MM.1S (cell line): ENCODE results near the gene ENGASE.
A peak's percentile ranks its signal among the peaks of the same experiment; 100 is the strongest.

Experiments
- DNase-seq: peaks from one replicate; pipeline ENCODE4 v3.0.0-alpha.2; 2015
- H2AFZ ChIP-seq: fragments of 300-600 bp; sonication (generic); 2 replicates; pipeline ENCODE4 v1.6.0; 2016; ENCODE audit warnings: antibody characterized with exemption, low read length
- H3F3A ChIP-seq: fragments of 300-600 bp; sonication (generic); 2 replicates; pipeline ENCODE4 v1.6.1; 2016; ENCODE audit warnings: mild to moderate bottlenecking, antibody characterized with exemption, low read length, moderate library complexity, mixed read lengths; ENCODE audit not compliant: insufficient read depth
- H3K27ac ChIP-seq: fragments of 300-600 bp; sonication (generic); 2 replicates; pipeline ENCODE4 v1.5.1; 2016; ENCODE audit warnings: mild to moderate bottlenecking, low read length
- H3K27me3 ChIP-seq: fragments of 300-600 bp; sonication (generic); replicated peaks from 2 replicates; pipeline ENCODE4 v1.6.0; 2016; ENCODE audit warnings: low read length; ENCODE audit not compliant: insufficient read depth
- H3K36me3 ChIP-seq: fragments of 300-600 bp; sonication (generic); replicated peaks from 2 replicates; pipeline ENCODE4 v1.6.1; 2016; ENCODE audit warnings: mild to moderate bottlenecking, low read length, mixed read lengths; ENCODE audit not compliant: insufficient read depth
- H3K4me1 ChIP-seq: fragments of 300-600 bp; sonication (generic); 2 replicates; pipeline ENCODE4 v1.6.1; 2016; ENCODE audit warnings: low read length, mixed read lengths
- H3K4me2 ChIP-seq: fragments of 300-600 bp; sonication (generic); 2 replicates; pipeline ENCODE4 v1.6.0; 2016; ENCODE audit warnings: low read depth, low read length
- H3K4me3 ChIP-seq: fragments of 300-600 bp; sonication (generic); 2 replicates; pipeline ENCODE4 v1.5.1; 2016; ENCODE audit warnings: low read length, mixed read lengths
- H3K79me2 ChIP-seq: fragments of 300-600 bp; sonication (generic); 2 replicates; pipeline ENCODE4 v1.6.1; 2016; ENCODE audit warnings: mixed run types, low read length, mixed read lengths
- H3K9ac ChIP-seq: fragments of 300-600 bp; sonication (generic); 2 replicates; pipeline ENCODE4 v1.6.1; 2016; ENCODE audit warnings: low read length, mixed read lengths
- H3K9me2 ChIP-seq: fragments of 300-600 bp; sonication (generic); replicated peaks from 2 replicates; pipeline ENCODE4 v1.6.1; 2016; ENCODE audit warnings: mild to moderate bottlenecking, low read length, mixed read lengths; ENCODE audit not compliant: insufficient read depth
- H3K9me3 ChIP-seq: fragments of 300-600 bp; sonication (generic); replicated peaks from 2 replicates; pipeline ENCODE4 v1.6.1; 2016; ENCODE audit warnings: mild to moderate bottlenecking, low read length, mixed read lengths; ENCODE audit not compliant: insufficient read depth
- H4K20me1 ChIP-seq: fragments of 300-600 bp; sonication (generic); 2 replicates; pipeline ENCODE4 v1.6.1; 2016; ENCODE audit warnings: mild to moderate bottlenecking, low read length, moderate library complexity, mixed read lengths; ENCODE audit not compliant: insufficient read depth
- CTCF ChIP-seq: fragments of 300-600 bp; sonication (generic); IDR thresholded peaks from 2 replicates; pipeline ENCODE4 v1.5.1; 2016; ENCODE audit warnings: antibody characterized with exemption, low read length, mixed read lengths
- EZH2 ChIP-seq: fragments of 300-600 bp; sonication (generic); optimal IDR thresholded peaks from 2 replicates; pipeline ENCODE3; 2017; ENCODE audit warnings: low read depth, mild to moderate bottlenecking, antibody characterized with exemption, low read length, mixed read lengths
- EZH2phosphoT487 ChIP-seq: fragments of 300-600 bp; sonication (generic); IDR thresholded peaks from 2 replicates; pipeline ENCODE4 v1.6.1; 2018; ENCODE audit warnings: antibody characterized with exemption, low read length

The ENGASE gene

GRCh38 chr17:79027274-79027924 lies 47.2 kb upstream of the ENGASE start:
- DNase-seq: no peak
- no peak overlapping the region for H3K4me2 ChIP-seq
- no peaks in the 10 kb centered on the region for H3K9me2 ChIP-seq
- TF ChIP-seq EZH2phosphoT487 (no peak), CTCF (no peak), EZH2 (no peak)
- H2AFZ ChIP-seq: no peak overlapping the region
- no peaks in the 10 kb centered on the region for H3F3A ChIP-seq
- no peaks in the 10 kb centered on the region for H3K79me2 ChIP-seq
- H3K4me3 ChIP-seq: no peak overlapping the region
- no peaks in the 10 kb centered on the region for H4K20me1 ChIP-seq
- no peak overlapping the region for H3K27ac ChIP-seq
- no peaks in the 10 kb centered on the region for H3K36me3 ChIP-seq
- no peaks in the 10 kb centered on the region for H3K4me1 ChIP-seq
- H3K9ac ChIP-seq: no peak overlapping the region
- H3K9me3 ChIP-seq: no peaks in the 10 kb centered on the region
- peaks cover 97% of the 10 kb centered on the region for H3K27me3 ChIP-seq

- TF ChIP-seq EZH2 (no peak), EZH2phosphoT487 (no peak), CTCF (no peak)
- H3K9me2 ChIP-seq: no peaks in the 10 kb centered on the region
- no peak overlapping the region for H3K9ac ChIP-seq
- no peaks in the 10 kb centered on the region for H3F3A ChIP-seq
- no peaks in the 10 kb centered on the region for H3K4me1 ChIP-seq
- DNase-seq: no peak
- H3K27me3 ChIP-seq: peaks cover 97% of the 10 kb centered on the region
- H3K4me2 ChIP-seq: no peak overlapping the region
- no peak overlapping the region for H3K27ac ChIP-seq
- H4K20me1 ChIP-seq: no peaks in the 10 kb centered on the region
- no peak overlapping the region for H3K4me3 ChIP-seq
- no peak overlapping the region for H2AFZ ChIP-seq
- no peaks in the 10 kb centered on the region for H3K79me2 ChIP-seq
- no peaks in the 10 kb centered on the region for H3K36me3 ChIP-seq
- H3K9me3 ChIP-seq: no peaks in the 10 kb centered on the region
These were observed 46.6 kb upstream of the ENGASE start for GRCh38 chr17:79027925-79028491.

DNA sequence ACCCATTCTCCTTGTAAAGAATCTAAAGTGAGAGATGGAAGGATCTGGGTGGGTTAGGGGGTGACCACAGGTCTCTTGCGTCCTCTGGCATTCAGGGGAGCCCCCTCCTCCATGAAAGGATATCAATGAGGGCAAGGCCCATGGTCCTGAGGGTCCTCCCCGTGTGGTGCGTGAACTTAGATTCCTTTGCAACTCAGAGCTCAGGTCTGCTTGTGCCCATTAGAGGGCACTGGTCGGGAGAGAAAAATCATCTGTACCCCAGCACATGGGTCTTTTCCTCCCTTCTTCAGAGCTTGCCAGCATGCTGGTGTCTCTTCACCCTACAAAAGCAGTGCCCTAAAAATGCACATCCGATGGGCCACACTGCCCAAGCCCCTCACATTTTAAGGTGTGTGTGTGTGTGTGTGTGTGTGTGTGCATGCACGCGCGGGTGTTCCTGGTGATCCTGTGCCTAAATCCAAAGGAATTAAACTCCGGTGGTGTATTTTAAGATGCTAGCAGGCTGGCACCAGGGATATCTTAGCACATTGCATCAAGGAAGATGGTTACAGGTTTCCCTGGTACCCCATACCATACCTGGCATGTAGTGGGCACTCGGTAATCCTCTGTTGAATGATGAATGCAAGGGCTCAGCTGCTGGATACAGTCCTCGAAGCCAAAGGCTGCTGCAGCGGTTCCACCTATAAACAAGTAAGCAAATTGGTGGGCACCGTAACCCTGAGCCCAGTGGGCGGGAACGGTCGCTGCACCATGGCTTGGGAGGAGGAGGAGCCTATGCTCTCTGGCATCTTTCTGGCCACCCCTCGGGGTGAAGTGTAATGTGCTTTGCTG lies 45.9 kb upstream of the ENGASE start:
- Histone ChIP-seq H3K9me3 (no peaks in the 10 kb centered on the region), H4K20me1 (no peaks in the 10 kb centered on the region), H3F3A (no peaks in the 10 kb centered on the region), H3K9me2 (no peaks in the 10 kb centered on the region), H3K4me2 (no peak overlapping the region), H2AFZ (no peak overlapping the region), H3K4me3 (no peak overlapping the region), H3K27me3 (peaks cover 97% of the 10 kb centered on the region), H3K4me1 (no peaks in the 10 kb centered on the region), H3K79me2 (no peaks in the 10 kb centered on the region), H3K9ac (no peak overlapping the region), H3K36me3 (no peaks in the 10 kb centered on the region), H3K27ac (no peak overlapping the region)
- TF ChIP-seq EZH2 (no peak), CTCF (peak; percentile 18; the same call in 1 of the 2 replicates), EZH2phosphoT487 (no peak)
- no peak for DNase-seq
